Measurements from ENCODE around the gene NDUFS3.

NDUFS3 gene

GRCh38 chr11:47589977-47590861, 11.3 kb downstream of the NDUFS3 start:
- Histone ChIP-seq H3K27ac (no peak overlapping the region), H3K36me3 (replicated peaks) (no peaks in the 10 kb centered on the region), H3K4me3 (ENCODE audit: low read depth, low read length) (peak overlapping the region; percentile 42), H3K27me3 (replicated peaks) (peaks cover 25% of the 10 kb centered on the region)
- no peak for DNase-seq
- TF ChIP-seq, protein P1, sequence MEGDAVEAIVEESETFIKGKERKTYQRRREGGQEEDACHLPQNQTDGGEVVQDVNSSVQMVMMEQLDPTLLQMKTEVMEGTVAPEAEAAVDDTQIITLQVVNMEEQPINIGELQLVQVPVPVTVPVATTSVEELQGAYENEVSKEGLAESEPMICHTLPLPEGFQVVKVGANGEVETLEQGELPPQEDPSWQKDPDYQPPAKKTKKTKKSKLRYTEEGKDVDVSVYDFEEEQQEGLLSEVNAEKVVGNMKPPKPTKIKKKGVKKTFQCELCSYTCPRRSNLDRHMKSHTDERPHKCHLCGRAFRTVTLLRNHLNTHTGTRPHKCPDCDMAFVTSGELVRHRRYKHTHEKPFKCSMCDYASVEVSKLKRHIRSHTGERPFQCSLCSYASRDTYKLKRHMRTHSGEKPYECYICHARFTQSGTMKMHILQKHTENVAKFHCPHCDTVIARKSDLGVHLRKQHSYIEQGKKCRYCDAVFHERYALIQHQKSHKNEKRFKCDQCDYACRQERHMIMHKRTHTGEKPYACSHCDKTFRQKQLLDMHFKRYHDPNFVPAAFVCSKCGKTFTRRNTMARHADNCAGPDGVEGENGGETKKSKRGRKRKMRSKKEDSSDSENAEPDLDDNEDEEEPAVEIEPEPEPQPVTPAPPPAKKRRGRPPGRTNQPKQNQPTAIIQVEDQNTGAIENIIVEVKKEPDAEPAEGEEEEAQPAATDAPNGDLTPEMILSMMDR (IDR thresholded peaks at IDR 0.05; ENCODE audit: low read depth, low read length, missing control alignments) = no peak
- in situ Hi-C loops (cut with HindIII; ENCODE audit: low pct_ligation_motif_present, low sequenced_read_pairs) = no loop called here

- DNase-seq = no peak
- TF ChIP-seq, protein P1 (IDR thresholded peaks at IDR 0.05; ENCODE audit: low read depth, low read length, missing control alignments) = no peak
- Histone ChIP-seq H3K27me3 (replicated peaks) (peaks cover 28% of the 10 kb centered on the region), H3K27ac (no peak overlapping the region), H3K36me3 (replicated peaks) (no peaks in the 10 kb centered on the region), H3K4me3 (ENCODE audit: low read depth, low read length) (no peak overlapping the region)
- in situ Hi-C loops (cut with HindIII; ENCODE audit: low pct_ligation_motif_present, low sequenced_read_pairs) = no loop called here
These were observed 12.9 kb downstream of the NDUFS3 start for GRCh38 chr11:47591764-47592163.

GRCh38 chr11:47592251-47592650, 13.4 kb downstream of the NDUFS3 start:
- in situ Hi-C loops (cut with HindIII; ENCODE audit: low pct_ligation_motif_present, low sequenced_read_pairs) = no loop called here
- peaks cover 28% of the 10 kb centered on the region for H3K27me3 ChIP-seq (replicated peaks)
- DNase-seq = no peak
- TF ChIP-seq, protein P1 (IDR thresholded peaks at IDR 0.05; ENCODE audit: low read depth, low read length, missing control alignments) = no peak
- no peak overlapping the region for H3K4me3 ChIP-seq (ENCODE audit: low read depth, low read length)
- no peaks in the 10 kb centered on the region for H3K36me3 ChIP-seq (replicated peaks)
- H3K27ac ChIP-seq = no peak overlapping the region

GRCh38 chr11:47592970-47593369, 14.1 kb downstream of the NDUFS3 start:
- in situ Hi-C loops (cut with HindIII; ENCODE audit: low pct_ligation_motif_present, low sequenced_read_pairs) = no loop called here
- no peak for DNase-seq
- TF ChIP-seq, protein P1 (IDR thresholded peaks at IDR 0.05; ENCODE audit: low read depth, low read length, missing control alignments) = no peak
- no peak overlapping the region for H3K4me3 ChIP-seq (ENCODE audit: low read depth, low read length)
- no peaks in the 10 kb centered on the region for H3K36me3 ChIP-seq (replicated peaks)
- no peak overlapping the region for H3K27ac ChIP-seq
- peaks cover 28% of the 10 kb centered on the region for H3K27me3 ChIP-seq (replicated peaks)

DNA sequence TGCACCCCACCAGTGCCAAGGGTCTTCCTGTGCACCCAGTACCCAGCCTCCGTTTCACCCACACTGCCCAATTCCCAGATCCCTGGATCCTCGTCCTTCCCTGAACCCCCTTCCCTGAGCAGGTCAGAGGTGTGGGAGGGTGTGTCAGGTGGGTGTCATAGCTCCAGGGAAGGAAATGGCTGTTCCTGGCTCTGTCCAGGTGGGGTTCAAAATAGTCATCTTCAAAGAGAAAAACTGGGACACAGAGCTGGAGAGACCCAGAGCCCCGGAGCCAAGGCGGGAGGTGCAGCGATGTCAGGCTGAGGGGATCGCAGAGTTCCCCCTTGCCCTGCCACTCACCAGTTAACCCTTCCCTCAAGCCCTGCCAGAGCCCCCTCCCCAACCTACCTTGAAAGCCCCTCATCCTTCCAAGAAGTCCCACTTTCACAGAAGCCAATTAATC, 14.6 kb downstream of the NDUFS3 start:
- no peak overlapping the region for H3K4me3 ChIP-seq (ENCODE audit: low read depth, low read length)
- H3K27ac ChIP-seq = no peak overlapping the region
- H3K27me3 ChIP-seq (replicated peaks) = peaks cover 28% of the 10 kb centered on the region
- no peak for DNase-seq
- no peaks in the 10 kb centered on the region for H3K36me3 ChIP-seq (replicated peaks)
- TF ChIP-seq, protein P1 (IDR thresholded peaks at IDR 0.05; ENCODE audit: low read depth, low read length, missing control alignments) = no peak
- in situ Hi-C loops (cut with HindIII; ENCODE audit: low pct_ligation_motif_present, low sequenced_read_pairs) = no loop called here
